ENCODE data around the gene VSTM2A.

GRCh38 chr7:54559401-54559800 is 17.2 kb downstream of the VSTM2A start:
- TF ChIP-seq, protein P1, sequence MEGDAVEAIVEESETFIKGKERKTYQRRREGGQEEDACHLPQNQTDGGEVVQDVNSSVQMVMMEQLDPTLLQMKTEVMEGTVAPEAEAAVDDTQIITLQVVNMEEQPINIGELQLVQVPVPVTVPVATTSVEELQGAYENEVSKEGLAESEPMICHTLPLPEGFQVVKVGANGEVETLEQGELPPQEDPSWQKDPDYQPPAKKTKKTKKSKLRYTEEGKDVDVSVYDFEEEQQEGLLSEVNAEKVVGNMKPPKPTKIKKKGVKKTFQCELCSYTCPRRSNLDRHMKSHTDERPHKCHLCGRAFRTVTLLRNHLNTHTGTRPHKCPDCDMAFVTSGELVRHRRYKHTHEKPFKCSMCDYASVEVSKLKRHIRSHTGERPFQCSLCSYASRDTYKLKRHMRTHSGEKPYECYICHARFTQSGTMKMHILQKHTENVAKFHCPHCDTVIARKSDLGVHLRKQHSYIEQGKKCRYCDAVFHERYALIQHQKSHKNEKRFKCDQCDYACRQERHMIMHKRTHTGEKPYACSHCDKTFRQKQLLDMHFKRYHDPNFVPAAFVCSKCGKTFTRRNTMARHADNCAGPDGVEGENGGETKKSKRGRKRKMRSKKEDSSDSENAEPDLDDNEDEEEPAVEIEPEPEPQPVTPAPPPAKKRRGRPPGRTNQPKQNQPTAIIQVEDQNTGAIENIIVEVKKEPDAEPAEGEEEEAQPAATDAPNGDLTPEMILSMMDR (IDR thresholded peaks at IDR 0.05 in 2 of 3, conservative IDR thresholded peaks at IDR 0.05 in 1 of 3; ENCODE audit: borderline replicate concordance in 1 of 3, insufficient read depth in 1 of 3, low read depth in 2 of 3, low read length in 2 of 3), result no peak
- TF ChIP-seq YY1 (IDR thresholded peaks at IDR 0.05; ENCODE audit: extremely low read depth, insufficient replicate concordance, low read depth, low read length) (no peak), POLR2A (IDR thresholded peaks at IDR 0.05; ENCODE audit: borderline replicate concordance, extremely low read depth, insufficient read depth, insufficient read length) (no peak), SIN3A (IDR thresholded peaks at IDR 0.05; ENCODE audit: low read depth) (no peak), EZH2phosphoT487 (IDR thresholded peaks at IDR 0.05; ENCODE audit: borderline replicate concordance) (no peak), EZH2 (IDR thresholded peaks at IDR 0.05) (no peak), JUND (IDR thresholded peaks at IDR 0.05) (no peak), SRF (IDR thresholded peaks at IDR 0.05; ENCODE audit: low read depth) (no peak), ZFX (IDR thresholded peaks at IDR 0.05) (no peak), RAD21 (IDR thresholded peaks at IDR 0.05; ENCODE audit: low read depth) (no peak), POLR2AphosphoS5 (IDR thresholded peaks at IDR 0.05; ENCODE audit: low read depth, low read length) (no peak), TCF7L2 (IDR thresholded peaks at IDR 0.05; ENCODE audit: borderline replicate concordance, extremely low read depth, insufficient read depth, insufficient read length) (no peak)
- TF ChIP-seq, protein P2, sequence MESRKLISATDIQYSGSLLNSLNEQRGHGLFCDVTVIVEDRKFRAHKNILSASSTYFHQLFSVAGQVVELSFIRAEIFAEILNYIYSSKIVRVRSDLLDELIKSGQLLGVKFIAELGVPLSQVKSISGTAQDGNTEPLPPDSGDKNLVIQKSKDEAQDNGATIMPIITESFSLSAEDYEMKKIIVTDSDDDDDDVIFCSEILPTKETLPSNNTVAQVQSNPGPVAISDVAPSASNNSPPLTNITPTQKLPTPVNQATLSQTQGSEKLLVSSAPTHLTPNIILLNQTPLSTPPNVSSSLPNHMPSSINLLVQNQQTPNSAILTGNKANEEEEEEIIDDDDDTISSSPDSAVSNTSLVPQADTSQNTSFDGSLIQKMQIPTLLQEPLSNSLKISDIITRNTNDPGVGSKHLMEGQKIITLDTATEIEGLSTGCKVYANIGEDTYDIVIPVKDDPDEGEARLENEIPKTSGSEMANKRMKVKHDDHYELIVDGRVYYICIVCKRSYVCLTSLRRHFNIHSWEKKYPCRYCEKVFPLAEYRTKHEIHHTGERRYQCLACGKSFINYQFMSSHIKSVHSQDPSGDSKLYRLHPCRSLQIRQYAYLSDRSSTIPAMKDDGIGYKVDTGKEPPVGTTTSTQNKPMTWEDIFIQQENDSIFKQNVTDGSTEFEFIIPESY (IDR thresholded peaks at IDR 0.05; ENCODE audit: extremely low read depth, insufficient replicate concordance, low read length), result no peak

Measured in HCT116 (cell line).